ENCODE results near the gene RANGRF. TPM values are rescaled to one million over a fixed set of nuclear protein-coding genes. Genes with fewer than 3 reads are reported as not detected.

RANGRF gene
- total and polyA plus RNA-seq, 7 experiments from 2014 or later = 26.0 to 85.8 (median 39.2) TPM

- Histone ChIP-seq H3K27me3 (ENCODE audit: control insufficient read depth in 2 of 2, insufficient read depth in 2 of 2, low read length in 2 of 2) (no peaks in the 10 kb centered on the region), H3K4me3 (ENCODE audit: low read length) (no peak overlapping the region), H3K4me1 (ENCODE audit: control insufficient read depth in 2 of 2, insufficient read depth in 2 of 2, low read length in 2 of 2) (no peaks in the 10 kb centered on the region), H3K9me3 (ENCODE audit: control insufficient read depth in 2 of 3, low read length in 3 of 3) (no peaks in the 10 kb centered on the region), H3K36me3 (ENCODE audit: control insufficient read depth in 2 of 3, insufficient read depth in 3 of 3, low read length in 3 of 3) (peaks cover 0 to 51% (median 4%) of the 10 kb centered on the region in 3 experiments), H3K27ac (ENCODE audit: low read depth, low read length) (no peak overlapping the region)
- ChIA-PET CTCF (interaction anchor here (0.6 kb wide), 1 partner anchor 156 kb away, joined by 3 read pairs; no protein-coding TSS in a partner anchor), POLR2A (no interaction called here)
- ATAC-seq (no peak), DNase-seq (no peak)
- Mint-ChIP-seq H3K9me3 (no peaks in the 10 kb centered on the region), H3K4me3 (no peak overlapping the region), H3K4me1 (no peaks in the 10 kb centered on the region), H3K27ac (no peak overlapping the region), H3K36me3 (peaks cover 0 to 22% (median 0%) of the 10 kb centered on the region in 5 donors), H3K27me3 (no peaks in the 10 kb centered on the region)
- intact Hi-C loops (cut with micrococcal nuclease) = no loop called here
These were observed 19.7 kb upstream of the RANGRF start for GRCh38 chr17:8268550-8269298.

- Mint-ChIP-seq H3K27ac (no peak overlapping the region), H3K36me3 (peaks cover 0 to 12% (median 0%) of the 10 kb centered on the region in 5 donors), H3K27me3 (no peaks in the 10 kb centered on the region), H3K4me1 (peaks cover 0 to 5% (median 0%) of the 10 kb centered on the region in 7 donors), H3K9me3 (no peaks in the 10 kb centered on the region), H3K4me3 (no peak overlapping the region)
- Histone ChIP-seq H3K9me3 (ENCODE audit: control insufficient read depth in 2 of 3, low read length in 3 of 3) (no peaks in the 10 kb centered on the region), H3K27ac (ENCODE audit: low read depth, low read length) (no peak overlapping the region), H3K4me1 (ENCODE audit: control insufficient read depth in 2 of 2, insufficient read depth in 2 of 2, low read length in 2 of 2) (no peaks in the 10 kb centered on the region), H3K36me3 (ENCODE audit: control insufficient read depth in 2 of 3, insufficient read depth in 3 of 3, low read length in 3 of 3) (peaks cover 0 to 14% (median 0%) of the 10 kb centered on the region in 3 experiments), H3K4me3 (ENCODE audit: low read length) (no peak overlapping the region), H3K27me3 (ENCODE audit: control insufficient read depth in 2 of 2, insufficient read depth in 2 of 2, low read length in 2 of 2) (no peaks in the 10 kb centered on the region)
- DNase-seq (no peak), ATAC-seq (no peak)
- intact Hi-C loops (cut with micrococcal nuclease) = no loop called here
- ChIA-PET CTCF (interaction anchor here (1.0 kb wide), 1 partner anchor 26 kb away, joined by 3 read pairs; no protein-coding TSS in a partner anchor), POLR2A (interaction anchor here (1.5 kb wide), 1 partner anchor 12 kb away, joined by 4 read pairs; no protein-coding TSS in a partner anchor)
These were observed 16.0 kb upstream of the RANGRF start for GRCh38 chr17:8272421-8272820.

- Mint-ChIP-seq H3K4me3 (no peak overlapping the region), H3K27ac (peak overlapping the region in 1 of 9 donors; percentile 2), H3K4me1 (peaks cover 0 to 5% (median 0%) of the 10 kb centered on the region in 7 donors), H3K9me3 (no peaks in the 10 kb centered on the region), H3K36me3 (peaks cover 0 to 12% (median 0%) of the 10 kb centered on the region in 5 donors), H3K27me3 (no peaks in the 10 kb centered on the region)
- intact Hi-C loops (cut with micrococcal nuclease) = no loop called here
- DNase-seq (no peak), ATAC-seq (no peak)
- ChIA-PET POLR2A (no interaction called here), CTCF (no interaction called here)
- Histone ChIP-seq H3K36me3 (ENCODE audit: control insufficient read depth in 2 of 3, insufficient read depth in 3 of 3, low read length in 3 of 3) (peaks cover 0 to 6% (median 0%) of the 10 kb centered on the region in 3 experiments), H3K27ac (ENCODE audit: low read depth, low read length) (no peak overlapping the region), H3K27me3 (ENCODE audit: control insufficient read depth in 2 of 2, insufficient read depth in 2 of 2, low read length in 2 of 2) (no peaks in the 10 kb centered on the region), H3K4me3 (ENCODE audit: low read length) (no peak overlapping the region), H3K9me3 (ENCODE audit: control insufficient read depth in 2 of 3, low read length in 3 of 3) (no peaks in the 10 kb centered on the region), H3K4me1 (ENCODE audit: control insufficient read depth in 2 of 2, insufficient read depth in 2 of 2, low read length in 2 of 2) (no peaks in the 10 kb centered on the region)
These were observed 14.5 kb upstream of the RANGRF start for GRCh38 chr17:8273884-8274444.

DNA sequence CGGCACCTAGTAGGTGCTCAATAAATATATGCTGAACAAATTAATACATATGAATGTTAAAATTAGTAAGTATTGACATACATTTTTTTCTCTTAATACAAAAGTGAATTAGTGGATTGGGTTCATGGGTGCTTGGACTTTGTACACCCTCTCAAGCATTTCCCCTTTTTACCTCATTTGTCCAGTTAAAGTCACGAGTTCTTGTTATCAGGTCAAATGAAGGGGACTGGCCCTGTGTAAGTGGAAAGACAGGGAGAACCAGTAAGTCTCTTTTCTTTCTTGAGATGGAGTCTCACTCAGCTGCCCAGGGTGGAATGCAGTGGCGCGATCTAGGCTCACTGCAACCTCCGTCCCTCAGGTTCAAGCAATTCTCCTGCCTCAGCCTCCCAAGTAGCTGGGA is 13.7 kb upstream of the RANGRF start:
- no peaks in the 10 kb centered on the region for H3K9me3 ChIP-seq (ENCODE audit: control insufficient read depth in 2 of 3, low read length in 3 of 3)
- no peak overlapping the region for H3K4me3 ChIP-seq (ENCODE audit: low read length)
- ATAC-seq = no peak
- Mint-ChIP-seq H3K36me3 (peaks cover 0 to 9% (median 0%) of the 10 kb centered on the region in 5 donors), H3K27me3 (no peaks in the 10 kb centered on the region), H3K27ac (peak overlapping the region in 1 of 9 donors; percentile 14), H3K4me3 (no peak overlapping the region), H3K4me1 (peaks cover 0 to 5% (median 0%) of the 10 kb centered on the region in 7 donors), H3K9me3 (no peaks in the 10 kb centered on the region)
- ChIA-PET POLR2A (interaction anchor here (0.8 kb wide), 1 partner anchor 22 kb away, joined by 3 read pairs; no protein-coding TSS in a partner anchor), CTCF (no interaction called here)
- H3K4me1 ChIP-seq (ENCODE audit: control insufficient read depth in 2 of 2, insufficient read depth in 2 of 2, low read length in 2 of 2) = no peaks in the 10 kb centered on the region
- intact Hi-C loops (cut with micrococcal nuclease) = no loop called here
- DNase-seq = no peak
- no peak overlapping the region for H3K27ac ChIP-seq (ENCODE audit: low read depth, low read length)
- H3K36me3 ChIP-seq (ENCODE audit: control insufficient read depth in 2 of 3, insufficient read depth in 3 of 3, low read length in 3 of 3) = no peaks in the 10 kb centered on the region
- no peaks in the 10 kb centered on the region for H3K27me3 ChIP-seq (ENCODE audit: control insufficient read depth in 2 of 2, insufficient read depth in 2 of 2, low read length in 2 of 2)

- POLR2A ChIA-PET = interaction anchor here (0.8 to 0.9 kb wide), 2 partner anchors 13 to 23 kb away, joined by 3 read pairs; partner anchors contain the start of gene RANGRF
- peaks cover 0 to 5% (median 0%) of the 10 kb centered on the region in 7 donors for H3K4me1 Mint-ChIP-seq
These were observed 12.8 kb upstream of the RANGRF start for GRCh38 chr17:8275421-8276290.

DNA sequence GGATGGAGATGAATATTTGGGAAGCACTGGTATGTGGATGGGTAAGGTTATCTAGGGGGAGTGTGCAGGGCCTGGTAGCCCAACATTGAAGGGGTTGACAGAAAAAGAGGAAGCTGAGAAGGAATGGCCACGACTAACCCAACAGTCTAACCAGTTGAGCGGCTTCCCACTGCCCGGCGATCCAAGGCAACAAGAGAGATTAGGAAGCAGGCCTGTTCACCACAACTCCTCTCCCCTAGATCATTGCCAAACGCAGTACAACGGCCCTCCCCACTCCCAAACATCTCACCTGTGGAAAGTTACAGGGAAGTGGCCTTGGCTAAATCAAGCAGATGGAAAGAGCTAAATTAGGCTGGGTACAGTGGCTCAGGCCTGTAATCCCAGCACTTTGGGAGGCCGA is 11.2 kb upstream of the RANGRF start:
- no peaks in the 10 kb centered on the region for H3K27me3 ChIP-seq (ENCODE audit: control insufficient read depth in 2 of 2, insufficient read depth in 2 of 2, low read length in 2 of 2)
- Mint-ChIP-seq H3K27me3 (no peaks in the 10 kb centered on the region), H3K4me1 (peaks cover 0 to 5% (median 0%) of the 10 kb centered on the region in 7 donors), H3K4me3 (no peak overlapping the region), H3K9me3 (no peaks in the 10 kb centered on the region), H3K27ac (peak overlapping the region in 3 of 9 donors; percentile 5 to 76 (median 5)), H3K36me3 (peaks cover 0 to 1% (median 0%) of the 10 kb centered on the region in 5 donors)
- no peaks in the 10 kb centered on the region for H3K9me3 ChIP-seq (ENCODE audit: control insufficient read depth in 2 of 3, low read length in 3 of 3)
- no peak overlapping the region for H3K4me3 ChIP-seq (ENCODE audit: low read length)
- no peaks in the 10 kb centered on the region for H3K36me3 ChIP-seq (ENCODE audit: control insufficient read depth in 2 of 3, insufficient read depth in 3 of 3, low read length in 3 of 3)
- intact Hi-C loops (cut with micrococcal nuclease) = no loop called here
- POLR2A ChIA-PET = no interaction called here
- no peak for ATAC-seq
- H3K4me1 ChIP-seq (ENCODE audit: control insufficient read depth in 2 of 2, insufficient read depth in 2 of 2, low read length in 2 of 2) = no peaks in the 10 kb centered on the region
- H3K27ac ChIP-seq (ENCODE audit: low read depth, low read length) = no peak overlapping the region
- CTCF ChIA-PET = interaction anchor here (1.1 kb wide), 1 partner anchor 18 kb away, joined by 3 read pairs; the partner anchor contains the start of gene SLC25A35
- DNase-seq = no peak

More at GRCh38 chr17:8275421-8276290, 12.8 kb upstream of the RANGRF start:
- no peak for DNase-seq
- Mint-ChIP-seq H3K27me3 (no peaks in the 10 kb centered on the region), H3K36me3 (peaks cover 0 to 9% (median 0%) of the 10 kb centered on the region in 5 donors), H3K27ac (peak overlapping the region in 1 of 9 donors; percentile 62), H3K4me3 (no peak overlapping the region), H3K9me3 (no peaks in the 10 kb centered on the region)
- ATAC-seq = no peak
- intact Hi-C loops (cut with micrococcal nuclease) = no loop called here
- CTCF ChIA-PET = no interaction called here
- Histone ChIP-seq H3K27ac (ENCODE audit: low read depth, low read length) (no peak overlapping the region), H3K27me3 (ENCODE audit: control insufficient read depth in 2 of 2, insufficient read depth in 2 of 2, low read length in 2 of 2) (no peaks in the 10 kb centered on the region), H3K9me3 (ENCODE audit: control insufficient read depth in 2 of 3, low read length in 3 of 3) (no peaks in the 10 kb centered on the region), H3K4me1 (ENCODE audit: control insufficient read depth in 2 of 2, insufficient read depth in 2 of 2, low read length in 2 of 2) (no peaks in the 10 kb centered on the region), H3K4me3 (ENCODE audit: low read length) (no peak overlapping the region), H3K36me3 (ENCODE audit: control insufficient read depth in 2 of 3, insufficient read depth in 3 of 3, low read length in 3 of 3) (no peaks in the 10 kb centered on the region)

Data from naive thymus-derived CD4-positive, alpha-beta T cell (primary cell).